Upper lobe of left lung (tissue), 6 donors: ENCODE results near the gene NDUFB2. TPM values are rescaled to one million over a fixed set of nuclear protein-coding genes. Genes with fewer than 3 reads are reported as not detected.
A peak's percentile ranks its signal among the peaks of the same experiment; 100 is the strongest.

Source experiments
- ATAC-seq, 2 donors: fragments of 200-7000 bp; cut with Tn5 transposase; one replicate each; pipeline ENCODE4 v1.9.1; 2022; ENCODE audit warnings: mild to moderate bottlenecking in 2 of 2, moderate library complexity in 2 of 2; ENCODE audit not compliant: low FRiP score in 2 of 2
- DNase-seq, 2 donors: peaks; one replicate each; pipeline ENCODE4 v3.0.0-alpha.2; 2019 to 2020
- H3K27ac ChIP-seq, 4 donors: fragments of 200-600 bp; sonication (generic); one replicate each; pipeline ENCODE4 v1.5.1; 2016 to 2019
- H3K27me3 ChIP-seq, 4 donors: fragments of 200-600 bp; sonication (generic); one replicate each; pipeline ENCODE4 v1.5.1; 2017 to 2019
- H3K36me3 ChIP-seq, 4 donors: fragments of 200-600 bp; sonication (generic); one replicate each; pipeline ENCODE4 v1.5.1; 2016 to 2019
- H3K4me1 ChIP-seq, 4 donors: fragments of 200-600 bp; sonication (generic); one replicate each; pipeline ENCODE4 v1.5.1; 2018 to 2019
- H3K4me3 ChIP-seq, 4 donors: fragments of 200-600 bp; sonication (generic); one replicate each; pipeline ENCODE4 v1.5.1; 2017 to 2019; ENCODE audit warnings: mild to moderate bottlenecking in 2 of 4, moderate library complexity in 1 of 4
- H3K9me3 ChIP-seq, 4 donors: fragments of 200-600 bp; sonication (generic); one replicate each; pipeline ENCODE4 v1.5.1; 2018 to 2019
- EP300 ChIP-seq, 4 donors: sonication (generic); formaldehyde crosslinking; IDR thresholded peaks; one replicate each; pipeline ENCODE4 v1.5.1; 2017; ENCODE audit warnings: antibody characterized with exemption in 4 of 4, control low read depth in 2 of 4
- POLR2A ChIP-seq, 4 donors: fragments of 450-650 bp; IDR thresholded peaks; one replicate each; pipeline ENCODE4 v1.5.1; 2016 to 2017; ENCODE audit warnings: antibody characterized with exemption in 4 of 4, mild to moderate bottlenecking in 2 of 4
- POLR2AphosphoS5 ChIP-seq, 2 donors: sonication (generic); formaldehyde crosslinking; IDR thresholded peaks; one replicate each; pipeline ENCODE4 v1.5.1; 2017; ENCODE audit warnings: antibody characterized with exemption in 2 of 2
- WGBS, 2 donors: methylation state at CpG; one replicate each; pipeline ENCODE4 v1.1.5; 2017 to 2018; 5-methylcytosine and 5-hydroxymethylcytosine counted together
- total RNA-seq, 6 donors: library from RNA; depleted of rRNA in 4 of 6; stranded (reverse); fragments of >200 nt in 4 of 6; gene quantifications; one replicate each; pipeline versions ENCODE4 v1.1.0 to v1.2.1, GENCODE V29; 2016 to 2021
- TF ChIP-seq, protein P1 (sequence below), 6 experiments: fragments of 450-650 bp in 4 of 6; fragments of 200-600 bp in 2 of 6; sonication (generic) in 2 of 6; IDR thresholded peaks; one replicate each; pipeline ENCODE4 v1.5.1; 2016 to 2019; ENCODE audit warnings: antibody characterized with exemption in 6 of 6
- donor health status: DM: no; HTN: no; CAD: no; lungs with moderate emphysema.
- donor health status: DM: no; HTN: yes; CAD: no; lungs with severe emphysema.

The NDUFB2 gene
- total RNA-seq, 6 donors from 2014 or later: 51.3 to 204 (median 156) TPM

DNA sequence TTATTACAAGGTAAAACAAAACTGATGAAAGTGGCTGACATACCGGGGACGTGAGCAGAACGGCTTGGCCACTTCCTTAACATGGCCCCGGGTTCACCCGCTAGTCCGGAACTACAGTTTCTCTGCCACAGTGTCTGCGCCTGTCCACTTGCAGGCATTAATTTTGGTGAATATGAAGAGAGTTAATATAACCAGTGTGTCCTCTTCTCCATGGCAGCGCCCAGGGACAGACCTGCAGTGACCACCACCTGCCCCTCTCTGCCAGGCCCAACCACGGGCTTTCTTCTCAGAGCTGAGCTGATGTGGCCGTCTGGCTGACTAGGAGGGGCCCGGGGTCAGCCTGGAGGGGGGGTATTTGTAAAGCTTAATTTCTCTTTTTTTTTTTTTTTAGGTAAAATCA lies 1.1 kb upstream of the NDUFB2 start:
- H3K9me3 ChIP-seq: no peaks in the 10 kb centered on the region
- peaks cover 0 to 19% (median 6%) of the 10 kb centered on the region in 4 donors for H3K36me3 ChIP-seq
- ATAC-seq: no peak
- no peak for DNase-seq
- H3K27me3 ChIP-seq: no peaks in the 10 kb centered on the region
- 94 to 98% methylated on average over 11 of the region's 11 CpGs for WGBS, 2 donors
- H3K4me1 ChIP-seq: peaks cover 13 to 22% (median 17%) of the 10 kb centered on the region in 4 donors
- no peak overlapping the region for H3K4me3 ChIP-seq
- H3K27ac ChIP-seq: no peak overlapping the region
- TF ChIP-seq EP300 (IDR thresholded peaks at IDR 0.05) (no peak), POLR2A (IDR thresholded peaks at IDR 0.05) (no peak), POLR2AphosphoS5 (IDR thresholded peaks at IDR 0.05) (no peak)
- TF ChIP-seq, protein P1, sequence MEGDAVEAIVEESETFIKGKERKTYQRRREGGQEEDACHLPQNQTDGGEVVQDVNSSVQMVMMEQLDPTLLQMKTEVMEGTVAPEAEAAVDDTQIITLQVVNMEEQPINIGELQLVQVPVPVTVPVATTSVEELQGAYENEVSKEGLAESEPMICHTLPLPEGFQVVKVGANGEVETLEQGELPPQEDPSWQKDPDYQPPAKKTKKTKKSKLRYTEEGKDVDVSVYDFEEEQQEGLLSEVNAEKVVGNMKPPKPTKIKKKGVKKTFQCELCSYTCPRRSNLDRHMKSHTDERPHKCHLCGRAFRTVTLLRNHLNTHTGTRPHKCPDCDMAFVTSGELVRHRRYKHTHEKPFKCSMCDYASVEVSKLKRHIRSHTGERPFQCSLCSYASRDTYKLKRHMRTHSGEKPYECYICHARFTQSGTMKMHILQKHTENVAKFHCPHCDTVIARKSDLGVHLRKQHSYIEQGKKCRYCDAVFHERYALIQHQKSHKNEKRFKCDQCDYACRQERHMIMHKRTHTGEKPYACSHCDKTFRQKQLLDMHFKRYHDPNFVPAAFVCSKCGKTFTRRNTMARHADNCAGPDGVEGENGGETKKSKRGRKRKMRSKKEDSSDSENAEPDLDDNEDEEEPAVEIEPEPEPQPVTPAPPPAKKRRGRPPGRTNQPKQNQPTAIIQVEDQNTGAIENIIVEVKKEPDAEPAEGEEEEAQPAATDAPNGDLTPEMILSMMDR (IDR thresholded peaks at IDR 0.05): no peak

DNA sequence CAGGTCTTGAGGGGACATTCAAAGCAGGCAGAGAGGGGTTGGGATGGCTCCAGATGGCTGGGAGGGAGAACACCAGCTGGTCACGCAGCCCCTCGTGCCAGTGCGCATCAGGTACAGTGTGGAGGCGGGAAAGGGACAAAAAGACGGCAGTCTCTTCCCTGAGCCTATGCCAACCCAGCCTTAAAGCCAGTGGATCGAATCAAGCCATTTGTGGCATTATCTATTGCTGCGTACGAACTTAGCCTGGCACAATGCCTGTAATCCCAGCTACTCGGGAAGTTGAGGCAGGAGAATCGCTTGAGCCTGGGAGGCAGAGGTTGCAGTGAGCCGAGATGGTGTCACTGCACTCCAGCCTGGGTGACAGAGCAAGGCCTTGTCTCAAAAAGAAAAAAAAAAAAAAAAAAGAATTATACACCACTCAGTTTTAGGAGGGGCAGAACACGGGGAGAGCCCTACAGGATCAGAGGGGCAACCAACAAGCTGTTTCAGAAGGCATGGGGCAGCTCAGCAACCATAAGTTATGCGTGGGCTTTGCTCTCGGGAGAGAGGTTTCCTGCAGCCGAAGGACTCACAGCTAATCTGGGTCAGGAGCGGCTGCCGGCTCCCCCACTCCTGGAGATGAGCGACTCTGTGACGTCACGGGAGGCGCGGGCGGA lies 356 bp upstream of the NDUFB2 start:
- no peak for TF ChIP-seq POLR2AphosphoS5 (IDR thresholded peaks at IDR 0.05)
- TF ChIP-seq, protein P1 (IDR thresholded peaks at IDR 0.05): no peak
- TF ChIP-seq POLR2A (IDR thresholded peaks at IDR 0.05): no peak
- no peak for TF ChIP-seq EP300 (IDR thresholded peaks at IDR 0.05)
- Histone ChIP-seq H3K4me1 (peaks cover 13 to 22% (median 17%) of the 10 kb centered on the region in 4 donors), H3K27me3 (no peaks in the 10 kb centered on the region), H3K4me3 (peak overlapping the region; percentile 65 to 94 (median 82)), H3K9me3 (no peaks in the 10 kb centered on the region), H3K36me3 (peaks cover 0 to 14% (median 4%) of the 10 kb centered on the region in 4 donors), H3K27ac (peak overlapping the region; percentile 86 to 97 (median 88))
- WGBS, 2 donors: 30 to 37% methylated on average over 19 to 23 of the region's 23 CpGs
- DNase-seq (peak in 1 of 2 donors; percentile 96), ATAC-seq (no peak)

DNA sequence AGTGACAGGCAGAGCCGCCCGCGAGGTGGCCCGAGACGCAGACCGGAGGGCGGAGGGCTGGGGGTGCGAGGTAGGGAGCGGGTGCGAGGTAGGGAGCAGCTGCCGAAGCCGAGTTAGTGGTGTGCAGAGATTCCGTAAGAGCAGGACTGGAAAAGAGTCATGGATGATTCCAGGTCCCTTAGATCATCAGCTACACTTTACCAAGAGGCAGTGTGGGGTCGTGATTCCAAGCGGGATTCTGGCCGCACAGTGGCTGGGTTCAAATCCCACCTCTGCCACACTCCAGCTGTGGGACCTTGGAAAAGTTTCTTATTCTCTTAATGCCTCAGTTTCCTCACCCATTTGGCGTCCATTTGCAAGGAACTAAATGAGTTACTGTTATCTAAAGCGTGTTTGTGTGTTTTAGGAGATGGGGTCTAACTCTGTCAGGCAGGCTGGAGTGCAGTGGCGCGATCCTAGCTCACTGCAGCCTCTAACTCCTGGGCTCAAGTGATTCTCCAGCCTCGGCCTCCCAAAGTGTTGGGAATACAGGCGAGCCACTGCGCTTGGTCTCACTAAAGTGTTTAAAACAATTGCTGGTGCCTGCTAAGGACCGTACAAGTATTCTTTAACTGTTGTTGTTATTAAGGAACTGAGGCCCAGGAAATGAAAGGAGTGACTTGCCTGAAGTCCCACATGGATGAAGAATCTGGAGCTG lies 1.1 kb downstream of the NDUFB2 start:
- TF ChIP-seq POLR2AphosphoS5 (IDR thresholded peaks at IDR 0.05): no peak
- DNase-seq (no peak), ATAC-seq (no peak)
- Histone ChIP-seq H3K27me3 (no peaks in the 10 kb centered on the region), H3K36me3 (peaks cover 0 to under 1% (median 0%) of the 10 kb centered on the region in 4 donors), H3K27ac (peak overlapping the region; percentile 86 to 97 (median 88)), H3K4me3 (peak overlapping the region; percentile 65 to 94 (median 82)), H3K4me1 (peaks cover 13 to 22% (median 17%) of the 10 kb centered on the region in 4 donors), H3K9me3 (no peaks in the 10 kb centered on the region)
- 31 to 32% methylated on average over 22 to 24 of the region's 24 CpGs for WGBS, 2 donors

DNA sequence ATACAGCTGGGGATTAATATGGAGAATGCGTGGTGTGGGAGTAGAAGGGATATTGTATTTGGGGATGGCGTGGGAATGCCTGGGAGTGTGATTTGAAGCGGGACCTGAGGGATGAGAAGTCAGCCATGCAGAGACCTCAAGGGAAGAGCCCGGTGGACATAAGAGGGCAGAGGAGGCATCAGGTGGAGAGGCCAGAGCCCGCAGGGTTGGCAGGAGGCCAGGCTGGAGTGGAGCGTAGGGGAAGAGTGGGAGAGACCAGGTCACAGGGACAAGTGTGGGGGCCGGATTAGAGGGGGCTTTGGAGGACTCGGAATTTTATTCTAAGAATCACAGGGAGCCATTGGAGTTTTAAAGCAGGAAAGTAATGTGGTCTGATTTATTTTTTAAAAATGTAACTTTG lies 2.0 kb downstream of the NDUFB2 start:
- DNase-seq (no peak), ATAC-seq (no peak)
- Histone ChIP-seq H3K9me3 (no peaks in the 10 kb centered on the region), H3K27me3 (no peaks in the 10 kb centered on the region), H3K36me3 (peaks cover 0 to 7% (median 0%) of the 10 kb centered on the region in 4 donors), H3K4me1 (peaks cover 13 to 22% (median 17%) of the 10 kb centered on the region in 4 donors), H3K27ac (no peak overlapping the region), H3K4me3 (peak overlapping the region in 1 of 4 donors; percentile 65)
- no peak for TF ChIP-seq EP300 (IDR thresholded peaks at IDR 0.05)
- no peak for TF ChIP-seq POLR2AphosphoS5 (IDR thresholded peaks at IDR 0.05)
- no peak for TF ChIP-seq POLR2A (IDR thresholded peaks at IDR 0.05)
- WGBS, 2 donors: 76 to 81% methylated on average over 8 of the region's 8 CpGs

DNA sequence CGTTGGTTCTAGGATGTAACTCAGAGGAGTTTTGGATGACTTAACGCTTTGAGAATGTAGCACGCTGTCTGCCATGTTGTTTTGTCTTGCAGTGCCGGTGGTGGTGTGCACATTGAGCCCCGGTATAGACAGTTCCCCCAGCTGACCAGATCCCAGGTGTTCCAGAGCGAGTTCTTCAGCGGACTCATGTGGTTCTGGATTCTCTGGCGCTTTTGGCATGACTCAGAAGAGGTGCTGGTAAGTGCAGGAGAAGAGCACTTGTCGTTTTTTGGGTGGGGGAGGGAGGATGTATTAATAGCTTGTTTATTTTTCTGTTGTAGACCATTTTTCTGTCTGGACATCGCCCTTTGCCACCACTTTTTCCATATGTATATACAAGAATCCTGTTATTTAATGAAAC lies 6.3 kb downstream of the NDUFB2 start:
- peaks cover 0 to 39% (median 22%) of the 10 kb centered on the region in 4 donors for H3K36me3 ChIP-seq
- H3K4me1 ChIP-seq: peaks cover 5 to 11% (median 9%) of the 10 kb centered on the region in 4 donors
- DNase-seq (no peak), ATAC-seq (no peak)
- no peaks in the 10 kb centered on the region for H3K9me3 ChIP-seq
- TF ChIP-seq EP300 (IDR thresholded peaks at IDR 0.05) (no peak), POLR2A (IDR thresholded peaks at IDR 0.05) (no peak), POLR2AphosphoS5 (IDR thresholded peaks at IDR 0.05) (no peak)
- TF ChIP-seq, protein P1 (IDR thresholded peaks at IDR 0.05): no peak
- no peaks in the 10 kb centered on the region for H3K27me3 ChIP-seq
- H3K4me3 ChIP-seq: no peak overlapping the region
- H3K27ac ChIP-seq: no peak overlapping the region
- 86% methylated on average over 10 of the region's 10 CpGs for WGBS, 2 donors
